Activated CD4-positive, alpha-beta T cell treated with anti-CD3 and anti-CD28 coated beads for 36 hours (primary cell): Measurements from ENCODE around the gene KRTAP22-1. TPM values are rescaled to one million over a fixed set of nuclear protein-coding genes. Genes with fewer than 3 reads are reported as not detected.

Experiments used
- ATAC-seq: fragments of 200-7000 bp; cut with Tn5 transposase; one replicate; pipeline ENCODE4 v1.10.0; 2021; ENCODE audit warnings: mild to moderate bottlenecking, moderate library complexity
- CTCF ChIA-PET: fragments of 350-600 bp; sonication (Branson Sonifier 250); formaldehyde crosslinking; loops from one replicate; lab custom pipeline; 2021; ENCODE audit warnings: antibody characterized with exemption; lab: Charles Lee
- POLR2A ChIA-PET: fragments of 350-600 bp; sonication (Branson Sonifier 250); formaldehyde crosslinking; loops from one replicate; lab custom pipeline; 2021; ENCODE audit warnings: antibody characterized with exemption, inconsistent platforms; lab: Charles Lee
- DNase-seq: peaks from one replicate; pipeline ENCODE4 v3.0.0-alpha.2; 2020
- H3K27ac Mint-ChIP-seq: one replicate; pipeline ENCODE4 v1.8.0; 2021; ENCODE audit warnings: mixed read lengths
- H3K27me3 Mint-ChIP-seq: one replicate; pipeline ENCODE4 v1.8.0; 2021; ENCODE audit warnings: mixed read lengths
- H3K36me3 Mint-ChIP-seq: one replicate; pipeline ENCODE4 v1.8.0; 2021; ENCODE audit warnings: low read depth, mixed read lengths
- H3K4me1 Mint-ChIP-seq: one replicate; pipeline ENCODE4 v1.8.0; 2021; ENCODE audit warnings: mixed read lengths
- H3K4me3 Mint-ChIP-seq: one replicate; pipeline ENCODE4 v1.8.0; 2021; ENCODE audit warnings: mild to moderate bottlenecking, moderate library complexity, mixed read lengths
- H3K9me3 Mint-ChIP-seq: one replicate; pipeline ENCODE4 v1.8.0; 2021; ENCODE audit warnings: low read depth, mixed read lengths
- intact Hi-C, 2 experiments: fragments of 100-400 bp; cut with DNase I in 1 of 2; cut with micrococcal nuclease in 1 of 2; formaldehyde crosslinking; loops; one replicate each; pipeline versions ENCODE4 v1.14.2 to v1.15.1; 2022 to 2024; cut with DNase I, micrococcal nuclease
- total RNA-seq, 2 experiments: library from RNA; stranded (reverse); gene quantifications; one replicate each; pipeline ENCODE4 v1.2.3, GENCODE V29; 2021

The KRTAP22-1 gene
- total RNA-seq, 2 experiments from 2014 or later = not detected

- POLR2A ChIA-PET = no interaction called here
- Mint-ChIP-seq H3K4me1 (no peaks in the 10 kb centered on the region), H3K36me3 (no peaks in the 10 kb centered on the region), H3K9me3 (no peaks in the 10 kb centered on the region), H3K4me3 (no peak overlapping the region), H3K27me3 (no peaks in the 10 kb centered on the region), H3K27ac (no peak overlapping the region)
- ATAC-seq (no peak), DNase-seq (no peak)
- CTCF ChIA-PET = no interaction called here
- intact Hi-C loops = no loop called here
Observed at GRCh38 chr21:30628109-30628508, 27.2 kb downstream of the KRTAP22-1 start.

GRCh38 chr21:30629200-30629599 lies 28.3 kb downstream of the KRTAP22-1 start:
- Mint-ChIP-seq H3K27ac (no peak overlapping the region), H3K36me3 (no peaks in the 10 kb centered on the region), H3K4me1 (no peaks in the 10 kb centered on the region), H3K9me3 (no peaks in the 10 kb centered on the region), H3K4me3 (no peak overlapping the region), H3K27me3 (no peaks in the 10 kb centered on the region)
- ATAC-seq (no peak), DNase-seq (no peak)
- ChIA-PET POLR2A (no interaction called here), CTCF (no interaction called here)
- intact Hi-C loops = no loop called here

- ChIA-PET CTCF (no interaction called here), POLR2A (no interaction called here)
- no peak for DNase-seq
- ATAC-seq = no peak
- Mint-ChIP-seq H3K4me3 (no peak within 1 kb of the TSS), H3K27me3 (no peaks in the 10 kb centered on the region), H3K27ac (no peak within 1 kb of the TSS), H3K9me3 (no peaks in the 10 kb centered on the region), H3K36me3 (no peaks in the 10 kb centered on the region), H3K4me1 (no peaks in the 10 kb centered on the region)
- intact Hi-C loops = no loop called here
Observed at GRCh38 chr21:30634906-30635305, 34.0 kb downstream of the KRTAP22-1 start, which contains the start of gene KRTAP20-2. Gene KRTAP20-2 (plus strand): TSS chr21:30635206. CDS start chr21:30635264, 58 bp downstream.

- POLR2A ChIA-PET = no interaction called here
- no peaks in the 10 kb centered on the region for H3K36me3 Mint-ChIP-seq
- H3K27ac Mint-ChIP-seq = no peak overlapping the region
- ATAC-seq (no peak), DNase-seq (no peak)
- H3K4me3 Mint-ChIP-seq = no peak overlapping the region
- CTCF ChIA-PET = no interaction called here
- no peaks in the 10 kb centered on the region for H3K27me3 Mint-ChIP-seq
- intact Hi-C loops = no loop called here
- no peaks in the 10 kb centered on the region for H3K9me3 Mint-ChIP-seq
- H3K4me1 Mint-ChIP-seq = no peaks in the 10 kb centered on the region
Observed at GRCh38 chr21:30638686-30639085, 37.8 kb downstream of the KRTAP22-1 start.

GRCh38 chr21:30642564-30642963 lies 41.7 kb downstream of the KRTAP22-1 start, which contains the start of gene KRTAP20-3:
Gene KRTAP20-3 (plus strand): TSS chr21:30642864.
- no peaks in the 10 kb centered on the region for H3K9me3 Mint-ChIP-seq
- no peaks in the 10 kb centered on the region for H3K4me1 Mint-ChIP-seq
- peaks cover 2% of the 10 kb centered on the region for H3K27me3 Mint-ChIP-seq
- ChIA-PET CTCF (interaction anchor here (0.6 kb wide), 1 partner anchor 917 kb away, joined by 3 read pairs; no protein-coding TSS in a partner anchor), POLR2A (no interaction called here)
- H3K36me3 Mint-ChIP-seq = no peaks in the 10 kb centered on the region
- intact Hi-C loops = no loop called here
- ATAC-seq = no peak
- no peak within 1 kb of the TSS for H3K27ac Mint-ChIP-seq
- DNase-seq = no peak
- H3K4me3 Mint-ChIP-seq = no peak within 1 kb of the TSS

- no peak for ATAC-seq
- no peaks in the 10 kb centered on the region for H3K36me3 Mint-ChIP-seq
Observed at GRCh38 chr21:30646904-30647414, 46.1 kb downstream of the KRTAP22-1 start.

More at GRCh38 chr21:30646904-30647414, 46.1 kb downstream of the KRTAP22-1 start:
- Mint-ChIP-seq H3K27me3 (peaks cover 4% of the 10 kb centered on the region), H3K4me3 (no peak overlapping the region), H3K4me1 (no peaks in the 10 kb centered on the region), H3K9me3 (no peaks in the 10 kb centered on the region), H3K27ac (no peak overlapping the region)
- intact Hi-C loops = no loop called here
- DNase-seq = no peak
- ChIA-PET CTCF (no interaction called here), POLR2A (no interaction called here)

Other genes with a start within 250 kb of the KRTAP22-1 start
- gene KRTAP13-2, start 228.8 kb upstream of the KRTAP22-1 start, total RNA-seq = not detected
- gene KRTAP13-1, start 205.1 kb upstream of the KRTAP22-1 start, total RNA-seq = not detected
- not detected for gene KRTAP13-3, start 175.2 kb upstream of the KRTAP22-1 start, total RNA-seq
- gene KRTAP13-4, start 170.9 kb upstream of the KRTAP22-1 start, total RNA-seq = not detected
- not detected for gene KRTAP15-1, start 160.8 kb upstream of the KRTAP22-1 start, total RNA-seq
- not detected for gene KRTAP19-1, start 120.7 kb upstream of the KRTAP22-1 start, total RNA-seq
- gene KRTAP19-2, start 113.7 kb upstream of the KRTAP22-1 start, total RNA-seq = not detected
- gene KRTAP19-3, start 109.1 kb upstream of the KRTAP22-1 start, total RNA-seq = not detected
- not detected for gene KRTAP19-4, start 103.9 kb upstream of the KRTAP22-1 start, total RNA-seq
- gene KRTAP19-5, start 98.9 kb upstream of the KRTAP22-1 start, total RNA-seq = not detected
- gene KRTAP19-6, start 59.2 kb upstream of the KRTAP22-1 start, total RNA-seq = not detected
- gene KRTAP19-7, start 39.8 kb upstream of the KRTAP22-1 start, total RNA-seq = not detected
- gene KRTAP22-2, start 10.7 kb upstream of the KRTAP22-1 start, total RNA-seq = not detected
- not detected for gene KRTAP6-3, start 8.6 kb upstream of the KRTAP22-1 start, total RNA-seq
- gene KRTAP6-2, start 2.2 kb upstream of the KRTAP22-1 start, total RNA-seq = not detected
- not detected for gene KRTAP6-1, start 12.8 kb downstream of the KRTAP22-1 start, total RNA-seq
- not detected for gene KRTAP20-1, start 15.3 kb downstream of the KRTAP22-1 start, total RNA-seq
- not detected for gene KRTAP20-4, start 19.5 kb downstream of the KRTAP22-1 start, total RNA-seq
- gene KRTAP20-2, start 34.1 kb downstream of the KRTAP22-1 start, total RNA-seq = not detected
- gene KRTAP20-3, start 41.8 kb downstream of the KRTAP22-1 start, total RNA-seq = not detected
- gene KRTAP21-3, start 117.7 kb downstream of the KRTAP22-1 start, total RNA-seq = not detected
- gene KRTAP21-2, start 146.2 kb downstream of the KRTAP22-1 start, total RNA-seq = not detected
- not detected for gene KRTAP21-1, start 154.3 kb downstream of the KRTAP22-1 start, total RNA-seq
- gene KRTAP8-1, start 212.2 kb downstream of the KRTAP22-1 start, total RNA-seq = not detected
- gene KRTAP7-1, start 228.7 kb downstream of the KRTAP22-1 start, total RNA-seq = not detected